Liver (tissue), 9 donors: Measurements from ENCODE around the gene TBC1D5. TPM values are rescaled to one million over a fixed set of nuclear protein-coding genes. Genes with fewer than 3 reads are reported as not detected.
"Not testable (repeated sequence)": the region's sequence is repeated elsewhere in the genome, so short reads cannot be mapped to it uniquely, and the experiment has no call there.

Experiments used
- DNase-seq: peaks from one replicate; pipeline ENCODE4 v3.0.0-alpha.2; 2017; ENCODE audit warnings: low spot score
- H3K27ac ChIP-seq, 2 donors: one replicate each; pipeline ENCODE4 v1.7.0; 2013; ENCODE audit warnings: inconsistent platforms in 2 of 2, low read length in 2 of 2, control low read depth in 1 of 2, low read depth in 1 of 2, mild to moderate bottlenecking in 1 of 2
- H3K27me3 ChIP-seq, 4 donors: one replicate each; pipeline versions ENCODE4 v1.6.1 to v1.7.0; 2013; ENCODE audit warnings: low read length in 3 of 4, inconsistent platforms in 1 of 4, mild to moderate bottlenecking in 1 of 4, moderate library complexity in 1 of 4; ENCODE audit not compliant: control insufficient read depth in 4 of 4, insufficient read depth in 4 of 4
- H3K36me3 ChIP-seq, 4 donors: one replicate each; pipeline versions ENCODE4 v1.6.1 to v1.7.0; 2013; ENCODE audit warnings: low read length in 3 of 4, mild to moderate bottlenecking in 3 of 4, low read depth in 1 of 4, moderate library complexity in 1 of 4; ENCODE audit not compliant: control insufficient read depth in 4 of 4, insufficient read depth in 3 of 4
- H3K4me1 ChIP-seq, 4 donors: one replicate each; pipeline versions ENCODE4 v1.6.1 to v1.7.0; 2013; ENCODE audit warnings: low read length in 3 of 4, mild to moderate bottlenecking in 3 of 4, moderate library complexity in 1 of 4; ENCODE audit not compliant: control insufficient read depth in 4 of 4, insufficient read depth in 4 of 4
- H3K4me3 ChIP-seq, 3 donors: one replicate each; pipeline versions ENCODE4 v1.6.1 to v1.7.0; 2013; ENCODE audit warnings: low read length in 3 of 3, control low read depth in 1 of 3, low read depth in 1 of 3, mild to moderate bottlenecking in 1 of 3
- H3K9ac ChIP-seq, 2 donors: one replicate each; pipeline ENCODE4 v1.7.0; 2013; ENCODE audit warnings: low read length in 2 of 2, mild to moderate bottlenecking in 2 of 2, moderate library complexity in 2 of 2, control low read depth in 1 of 2, low read depth in 1 of 2
- H3K9me3 ChIP-seq, 4 donors: one replicate each; pipeline versions ENCODE4 v1.6.1 to v1.7.0; 2013; ENCODE audit warnings: low read length in 3 of 4; ENCODE audit not compliant: control insufficient read depth in 4 of 4
- EGR1 ChIP-seq, 2 donors: IDR thresholded peaks; 2 replicates each; pipeline ENCODE4 v1.6.1; 2016 to 2018; ENCODE audit warnings: antibody characterized with exemption in 2 of 2, low read depth in 2 of 2
- FOXA1 ChIP-seq: IDR thresholded peaks from 2 replicates; pipeline ENCODE4 v1.6.1; 2016; ENCODE audit warnings: antibody characterized with exemption
- FOXA2 ChIP-seq: IDR thresholded peaks from 2 replicates; pipeline ENCODE4 v1.6.1; 2016; ENCODE audit warnings: antibody characterized with exemption
- GABPA ChIP-seq, 2 donors: IDR thresholded peaks in 1 of 2; conservative IDR thresholded peaks in 1 of 2; 2 replicates each; pipeline ENCODE4 v1.6.1; 2016; ENCODE audit warnings: antibody characterized with exemption in 2 of 2, mild to moderate bottlenecking in 1 of 2, moderate library complexity in 1 of 2
- HNF4A ChIP-seq, 2 donors: conservative IDR thresholded peaks; 2 replicates each; pipeline ENCODE4 v1.6.1; 2016; ENCODE audit warnings: antibody characterized with exemption in 2 of 2, mild to moderate bottlenecking in 2 of 2
- JUND ChIP-seq, 2 donors: IDR thresholded peaks; 2 replicates each; pipeline ENCODE4 v1.6.1; 2016; ENCODE audit warnings: antibody characterized with exemption in 2 of 2
- NR2F2 ChIP-seq: IDR thresholded peaks from 2 replicates; pipeline ENCODE4 v1.6.1; 2016; ENCODE audit warnings: antibody characterized with exemption
- RAD21 ChIP-seq, 2 donors: IDR thresholded peaks; 2 replicates each; pipeline ENCODE4 v1.6.1; 2016; ENCODE audit warnings: antibody characterized with exemption in 2 of 2, mild to moderate bottlenecking in 2 of 2
- RXRA ChIP-seq, 2 donors: IDR thresholded peaks; 2 replicates each; pipeline ENCODE4 v1.6.1; 2017 to 2018; ENCODE audit warnings: antibody characterized with exemption in 2 of 2, mild to moderate bottlenecking in 1 of 2
- SP1 ChIP-seq: IDR thresholded peaks from 2 replicates; pipeline ENCODE4 v1.6.1; 2018; ENCODE audit warnings: antibody characterized with exemption, mild to moderate bottlenecking
- TAF1 ChIP-seq: conservative IDR thresholded peaks from 2 replicates; pipeline ENCODE4 v1.6.1; 2016; ENCODE audit warnings: antibody characterized with exemption, mild to moderate bottlenecking
- YY1 ChIP-seq: IDR thresholded peaks from 2 replicates; pipeline ENCODE4 v1.6.1; 2016; ENCODE audit warnings: antibody characterized with exemption, mild to moderate bottlenecking
- WGBS: extraction: QIAGEN DNeasy Blood & Tissue Kit; methylation state at CpG from one replicate; pipeline ENCODE4 v1.1.7; 2013; 5-methylcytosine and 5-hydroxymethylcytosine counted together
- polyA plus RNA-seq, 2 donors: library from polyadenylated mRNA; stranded (reverse) in 1 of 2; unstranded in 1 of 2; fragments of 200-250 nt in 1 of 2; fragments of >200 nt in 1 of 2; fragmentation: Nextera tagmentation in 1 of 2; extraction: Ambion mirVana in 1 of 2; gene quantifications; one replicate each; pipeline versions ENCODE4 v1.2.1 to v1.2.3, GENCODE V29; 2013 to 2015
- total RNA-seq, 2 donors: library from RNA; depleted of rRNA; stranded (reverse); fragments of >200 nt; gene quantifications; one replicate each; pipeline ENCODE4 v1.2.3, GENCODE V29; 2014
- TF ChIP-seq, protein P1 (sequence below): IDR thresholded peaks from 2 replicates; pipeline ENCODE4 v1.6.1; 2016; ENCODE audit warnings: antibody characterized with exemption
- TF ChIP-seq, protein P2 (sequence below): fragments of 150-350 bp; IDR thresholded peaks from 2 replicates; pipeline ENCODE4 v1.5.1; 2017; ENCODE audit warnings: improper control_type of control experiment, low read depth, low read length; ENCODE audit not compliant: missing input control
- TF ChIP-seq, protein P3 (sequence below): IDR thresholded peaks from 2 replicates; pipeline ENCODE4 v1.6.1; 2016; ENCODE audit warnings: antibody characterized with exemption, mild to moderate bottlenecking
- TF ChIP-seq, protein P4 (sequence below): IDR thresholded peaks from 2 replicates; pipeline ENCODE4 v1.6.1; 2016; ENCODE audit warnings: antibody characterized with exemption
- TF ChIP-seq, protein P5 (sequence below): IDR thresholded peaks from 2 replicates; pipeline ENCODE4 v1.6.1; 2016; ENCODE audit warnings: antibody characterized with exemption
- donor health status: healthy.
- donor health status: healthy.
- donor health status: healthy.
- donor health status: healthy.
- donor health status: healthy.

Gene TBC1D5
- total and polyA plus RNA-seq, 4 donors, result 9.1 to 45.6 (median 25.6) TPM

DNA sequence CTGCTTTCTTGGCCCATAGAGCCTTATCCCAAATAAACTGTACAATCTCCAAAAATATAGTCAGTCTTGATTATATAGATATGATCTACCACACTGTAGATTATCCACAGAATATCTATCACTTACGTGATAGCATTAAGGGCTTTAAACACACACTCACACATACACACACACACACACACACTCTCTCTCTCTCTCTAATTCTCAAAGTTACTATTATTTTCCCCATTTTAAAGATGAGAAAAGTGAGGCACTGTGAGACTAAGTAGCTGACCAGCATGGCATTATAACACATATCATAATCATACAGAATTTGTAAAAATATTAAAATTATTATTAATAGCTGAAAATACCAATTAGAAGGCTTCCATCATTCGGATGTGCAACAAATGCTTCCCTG lies 4.2 kb downstream of the TBC1D5 start:
- no peak overlapping the region for H3K9ac ChIP-seq
- no peak for DNase-seq
- no peaks in the 10 kb centered on the region for H3K27me3 ChIP-seq
- WGBS, result 92% methylated on average over 2 of the region's 2 CpGs
- H3K4me3 ChIP-seq, result no peak overlapping the region
- H3K36me3 ChIP-seq, result peaks cover 0 to 4% (median 0%) of the 10 kb centered on the region in 4 donors
- H3K9me3 ChIP-seq, result no peaks in the 10 kb centered on the region
- peaks cover 4 to 22% (median 12%) of the 10 kb centered on the region in 4 donors for H3K4me1 ChIP-seq
- no peak overlapping the region for H3K27ac ChIP-seq
- TF ChIP-seq, protein P1, sequence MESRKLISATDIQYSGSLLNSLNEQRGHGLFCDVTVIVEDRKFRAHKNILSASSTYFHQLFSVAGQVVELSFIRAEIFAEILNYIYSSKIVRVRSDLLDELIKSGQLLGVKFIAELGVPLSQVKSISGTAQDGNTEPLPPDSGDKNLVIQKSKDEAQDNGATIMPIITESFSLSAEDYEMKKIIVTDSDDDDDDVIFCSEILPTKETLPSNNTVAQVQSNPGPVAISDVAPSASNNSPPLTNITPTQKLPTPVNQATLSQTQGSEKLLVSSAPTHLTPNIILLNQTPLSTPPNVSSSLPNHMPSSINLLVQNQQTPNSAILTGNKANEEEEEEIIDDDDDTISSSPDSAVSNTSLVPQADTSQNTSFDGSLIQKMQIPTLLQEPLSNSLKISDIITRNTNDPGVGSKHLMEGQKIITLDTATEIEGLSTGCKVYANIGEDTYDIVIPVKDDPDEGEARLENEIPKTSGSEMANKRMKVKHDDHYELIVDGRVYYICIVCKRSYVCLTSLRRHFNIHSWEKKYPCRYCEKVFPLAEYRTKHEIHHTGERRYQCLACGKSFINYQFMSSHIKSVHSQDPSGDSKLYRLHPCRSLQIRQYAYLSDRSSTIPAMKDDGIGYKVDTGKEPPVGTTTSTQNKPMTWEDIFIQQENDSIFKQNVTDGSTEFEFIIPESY, result no peak
- TF ChIP-seq FOXA2 (no peak), YY1 (no peak), JUND (IDR thresholded peaks at IDR 0.05) (no peak), RXRA (IDR thresholded peaks at IDR 0.05) (no peak), NR2F2 (no peak), FOXA1 (no peak), RAD21 (IDR thresholded peaks at IDR 0.05) (no peak), GABPA (IDR thresholded peaks at IDR 0.05 in 1 of 2, conservative IDR thresholded peaks at IDR 0.05 in 1 of 2) (no peak), EGR1 (IDR thresholded peaks at IDR 0.05; ENCODE audit: low read depth in 2 of 2) (no peak)
- TF ChIP-seq, protein P2, sequence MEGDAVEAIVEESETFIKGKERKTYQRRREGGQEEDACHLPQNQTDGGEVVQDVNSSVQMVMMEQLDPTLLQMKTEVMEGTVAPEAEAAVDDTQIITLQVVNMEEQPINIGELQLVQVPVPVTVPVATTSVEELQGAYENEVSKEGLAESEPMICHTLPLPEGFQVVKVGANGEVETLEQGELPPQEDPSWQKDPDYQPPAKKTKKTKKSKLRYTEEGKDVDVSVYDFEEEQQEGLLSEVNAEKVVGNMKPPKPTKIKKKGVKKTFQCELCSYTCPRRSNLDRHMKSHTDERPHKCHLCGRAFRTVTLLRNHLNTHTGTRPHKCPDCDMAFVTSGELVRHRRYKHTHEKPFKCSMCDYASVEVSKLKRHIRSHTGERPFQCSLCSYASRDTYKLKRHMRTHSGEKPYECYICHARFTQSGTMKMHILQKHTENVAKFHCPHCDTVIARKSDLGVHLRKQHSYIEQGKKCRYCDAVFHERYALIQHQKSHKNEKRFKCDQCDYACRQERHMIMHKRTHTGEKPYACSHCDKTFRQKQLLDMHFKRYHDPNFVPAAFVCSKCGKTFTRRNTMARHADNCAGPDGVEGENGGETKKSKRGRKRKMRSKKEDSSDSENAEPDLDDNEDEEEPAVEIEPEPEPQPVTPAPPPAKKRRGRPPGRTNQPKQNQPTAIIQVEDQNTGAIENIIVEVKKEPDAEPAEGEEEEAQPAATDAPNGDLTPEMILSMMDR, result no peak

DNA sequence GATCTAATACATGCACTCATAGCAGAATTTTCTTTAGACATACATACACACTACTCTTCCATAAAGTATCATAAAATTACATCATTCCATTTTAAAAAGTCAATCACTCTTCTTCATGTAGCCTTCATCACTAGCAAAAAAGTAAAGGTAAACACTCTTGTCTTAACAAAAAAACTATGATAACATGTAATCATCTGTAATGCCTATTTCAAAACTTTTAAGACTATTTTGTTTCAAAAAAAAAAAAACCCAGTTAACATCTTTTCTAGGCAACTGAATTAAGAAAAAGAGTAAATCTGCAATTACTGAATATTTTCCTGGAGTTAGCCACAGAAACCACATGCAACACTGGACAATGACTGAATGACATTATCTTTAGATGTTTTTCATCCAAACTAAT lies 4.8 kb downstream of the TBC1D5 start:
- no peaks in the 10 kb centered on the region for H3K27me3 ChIP-seq
- no peak overlapping the region for H3K4me3 ChIP-seq
- H3K4me1 ChIP-seq, result peaks cover 4 to 17% (median 10%) of the 10 kb centered on the region in 4 donors
- TF ChIP-seq, protein P3, sequence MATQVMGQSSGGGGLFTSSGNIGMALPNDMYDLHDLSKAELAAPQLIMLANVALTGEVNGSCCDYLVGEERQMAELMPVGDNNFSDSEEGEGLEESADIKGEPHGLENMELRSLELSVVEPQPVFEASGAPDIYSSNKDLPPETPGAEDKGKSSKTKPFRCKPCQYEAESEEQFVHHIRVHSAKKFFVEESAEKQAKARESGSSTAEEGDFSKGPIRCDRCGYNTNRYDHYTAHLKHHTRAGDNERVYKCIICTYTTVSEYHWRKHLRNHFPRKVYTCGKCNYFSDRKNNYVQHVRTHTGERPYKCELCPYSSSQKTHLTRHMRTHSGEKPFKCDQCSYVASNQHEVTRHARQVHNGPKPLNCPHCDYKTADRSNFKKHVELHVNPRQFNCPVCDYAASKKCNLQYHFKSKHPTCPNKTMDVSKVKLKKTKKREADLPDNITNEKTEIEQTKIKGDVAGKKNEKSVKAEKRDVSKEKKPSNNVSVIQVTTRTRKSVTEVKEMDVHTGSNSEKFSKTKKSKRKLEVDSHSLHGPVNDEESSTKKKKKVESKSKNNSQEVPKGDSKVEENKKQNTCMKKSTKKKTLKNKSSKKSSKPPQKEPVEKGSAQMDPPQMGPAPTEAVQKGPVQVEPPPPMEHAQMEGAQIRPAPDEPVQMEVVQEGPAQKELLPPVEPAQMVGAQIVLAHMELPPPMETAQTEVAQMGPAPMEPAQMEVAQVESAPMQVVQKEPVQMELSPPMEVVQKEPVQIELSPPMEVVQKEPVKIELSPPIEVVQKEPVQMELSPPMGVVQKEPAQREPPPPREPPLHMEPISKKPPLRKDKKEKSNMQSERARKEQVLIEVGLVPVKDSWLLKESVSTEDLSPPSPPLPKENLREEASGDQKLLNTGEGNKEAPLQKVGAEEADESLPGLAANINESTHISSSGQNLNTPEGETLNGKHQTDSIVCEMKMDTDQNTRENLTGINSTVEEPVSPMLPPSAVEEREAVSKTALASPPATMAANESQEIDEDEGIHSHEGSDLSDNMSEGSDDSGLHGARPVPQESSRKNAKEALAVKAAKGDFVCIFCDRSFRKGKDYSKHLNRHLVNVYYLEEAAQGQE, result no peak
- no peak for TF ChIP-seq FOXA2
- TF ChIP-seq, protein P4, sequence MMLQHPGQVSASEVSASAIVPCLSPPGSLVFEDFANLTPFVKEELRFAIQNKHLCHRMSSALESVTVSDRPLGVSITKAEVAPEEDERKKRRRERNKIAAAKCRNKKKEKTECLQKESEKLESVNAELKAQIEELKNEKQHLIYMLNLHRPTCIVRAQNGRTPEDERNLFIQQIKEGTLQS, result no peak
- TF ChIP-seq SP1, result no peak
- TF ChIP-seq, protein P5, sequence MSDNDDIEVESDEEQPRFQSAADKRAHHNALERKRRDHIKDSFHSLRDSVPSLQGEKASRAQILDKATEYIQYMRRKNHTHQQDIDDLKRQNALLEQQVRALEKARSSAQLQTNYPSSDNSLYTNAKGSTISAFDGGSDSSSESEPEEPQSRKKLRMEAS, result no peak
- TF ChIP-seq TAF1, result no peak
- TF ChIP-seq, protein P2, result no peak
- TF ChIP-seq JUND (IDR thresholded peaks at IDR 0.05), result no peak
- TF ChIP-seq EGR1 (IDR thresholded peaks at IDR 0.05; ENCODE audit: low read depth in 2 of 2), result no peak
- TF ChIP-seq RXRA (IDR thresholded peaks at IDR 0.05), result no peak
- TF ChIP-seq YY1, result no peak
- TF ChIP-seq HNF4A (conservative IDR thresholded peaks at IDR 0.05), result no peak
- H3K36me3 ChIP-seq, result peaks cover 0 to 4% (median 0%) of the 10 kb centered on the region in 4 donors
- H3K9me3 ChIP-seq, result no peaks in the 10 kb centered on the region
- DNase-seq, result no peak
- no peak overlapping the region for H3K9ac ChIP-seq
- H3K27ac ChIP-seq, result no peak overlapping the region

DNA sequence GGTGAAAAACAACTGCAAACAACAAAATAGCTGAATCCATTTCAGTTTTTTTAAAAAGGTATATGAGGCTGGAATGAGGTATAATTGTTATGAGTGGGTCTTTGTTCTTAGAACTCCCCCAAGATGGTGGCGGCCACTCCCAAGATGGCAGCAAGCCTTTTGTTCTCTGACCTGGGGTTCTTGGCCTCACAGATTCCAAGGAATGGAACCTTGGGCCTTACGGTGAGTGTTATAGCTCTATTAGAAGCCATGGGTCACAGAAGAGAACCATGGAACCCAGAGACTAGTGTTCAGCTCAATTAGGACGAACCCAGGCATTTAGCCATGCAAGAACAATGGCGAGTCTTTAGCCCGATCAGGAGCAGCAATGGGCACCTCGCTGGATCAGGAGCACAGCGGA lies 7.1 kb downstream of the TBC1D5 start:
- H3K4me1 ChIP-seq, H3K9ac ChIP-seq, H3K4me3 ChIP-seq, H3K36me3 ChIP-seq, DNase-seq, H3K27ac ChIP-seq, H3K27me3 ChIP-seq, H3K9me3 ChIP-seq: not testable (repeated sequence)
- 97% methylated on average over 7 of the region's 7 CpGs for WGBS
